ENCODE measurements around the gene SPRR1A.

The SPRR1A gene, protein sequence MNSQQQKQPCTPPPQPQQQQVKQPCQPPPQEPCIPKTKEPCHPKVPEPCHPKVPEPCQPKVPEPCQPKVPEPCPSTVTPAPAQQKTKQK

DNA sequence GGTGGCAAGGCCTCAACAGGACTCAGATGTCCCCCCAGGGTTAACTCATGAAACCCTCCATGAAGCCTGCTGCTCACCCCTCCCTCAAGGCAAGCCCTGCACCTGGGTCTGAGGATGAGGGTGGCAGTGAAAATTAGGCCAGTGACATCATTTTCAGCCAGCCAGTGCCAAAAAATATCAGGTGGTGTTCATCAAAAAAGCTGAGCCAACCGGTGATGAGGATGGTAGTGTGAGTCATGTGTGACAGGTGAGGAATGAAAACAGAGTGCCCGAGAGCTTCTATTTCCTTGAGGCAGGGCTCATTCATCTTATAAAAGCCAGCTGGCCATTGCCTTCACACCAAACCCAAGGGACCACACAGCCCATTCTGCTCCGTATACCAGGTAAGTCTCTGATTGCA, at the start of gene SPRR1A:
SPRR1A (plus strand) TSS at position 339 of the 400 bp plus-strand sequence. CDS start 1,150 bp downstream, outside the sequence.
- DNase-seq (ENCODE audit: low spot score), result no peak

DNA sequence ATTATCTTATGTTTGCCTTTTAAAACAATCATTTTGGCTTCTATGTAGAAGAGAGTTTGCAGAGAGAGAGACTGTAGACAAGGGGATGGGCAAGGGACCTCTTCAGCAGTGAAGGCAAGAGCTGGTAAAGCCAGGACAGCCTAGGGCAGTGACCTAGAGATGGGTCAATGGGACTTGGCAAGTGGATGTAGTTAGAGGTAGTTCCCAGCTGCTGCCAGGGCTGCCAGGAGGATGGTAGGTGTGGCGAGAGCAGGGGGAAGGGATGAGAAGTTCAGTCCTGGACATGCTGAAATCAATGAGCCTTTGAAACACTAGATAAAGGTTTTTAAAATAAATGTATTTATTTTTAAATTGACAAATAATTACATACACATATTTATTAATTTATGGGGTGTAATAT, 43.3 kb upstream of the SPRR1A start:
- DNase-seq (ENCODE audit: low spot score), result no peak

DNA sequence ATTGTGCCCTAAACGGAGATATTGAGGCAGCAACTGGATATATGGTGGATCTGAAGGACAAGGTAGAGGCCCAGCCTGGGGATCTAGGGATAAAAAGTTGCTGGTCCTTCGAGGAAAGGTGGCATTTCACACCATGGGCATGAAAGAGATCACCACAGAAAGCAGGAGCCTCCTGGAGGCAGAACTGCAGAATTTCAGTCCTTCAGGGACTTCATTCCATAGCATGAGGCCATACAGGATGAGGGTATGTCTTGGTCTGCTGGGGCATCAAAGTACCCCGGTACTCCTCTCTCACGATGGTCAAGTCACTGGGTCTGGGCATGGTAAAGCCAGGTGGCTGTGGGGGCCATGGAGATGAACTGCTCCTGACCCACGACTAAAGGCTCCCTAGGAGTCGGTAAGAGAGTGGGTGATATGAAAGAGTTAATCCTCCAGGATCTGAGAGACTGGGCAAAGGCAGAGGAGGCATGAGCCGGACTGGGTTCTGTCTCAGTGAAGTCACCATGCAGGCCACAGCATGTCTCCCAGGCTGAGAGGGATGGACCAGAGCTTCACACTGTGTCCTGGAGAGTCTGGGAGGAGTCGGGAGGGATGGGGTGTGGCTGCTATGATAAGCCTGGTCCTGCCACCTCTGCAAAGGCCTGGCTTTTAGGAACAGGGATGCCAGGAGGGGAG, 42.7 kb upstream of the SPRR1A start:
- DNase-seq (ENCODE audit: low spot score), result no peak

DNA sequence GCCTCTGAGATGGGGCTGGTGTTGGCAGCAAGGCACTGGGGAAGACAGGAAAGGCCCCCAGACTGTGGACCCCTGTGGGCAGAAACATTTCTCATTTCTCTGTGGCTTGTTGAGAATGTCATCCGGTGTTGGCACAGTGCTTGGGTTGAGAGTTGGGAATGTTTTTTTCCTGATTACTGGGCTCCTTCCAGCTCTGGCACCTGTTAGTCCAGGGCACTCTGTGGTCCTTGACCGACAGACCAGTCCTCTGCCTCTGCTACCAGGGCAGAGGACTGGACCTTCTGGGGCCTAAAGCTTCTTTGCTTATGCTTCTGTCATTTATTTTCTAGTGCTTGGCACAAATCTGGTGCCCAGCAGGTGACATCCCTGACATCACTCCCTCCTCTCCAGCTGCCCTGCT, 41.7 kb upstream of the SPRR1A start:
- no peak for DNase-seq (ENCODE audit: low spot score)

DNA sequence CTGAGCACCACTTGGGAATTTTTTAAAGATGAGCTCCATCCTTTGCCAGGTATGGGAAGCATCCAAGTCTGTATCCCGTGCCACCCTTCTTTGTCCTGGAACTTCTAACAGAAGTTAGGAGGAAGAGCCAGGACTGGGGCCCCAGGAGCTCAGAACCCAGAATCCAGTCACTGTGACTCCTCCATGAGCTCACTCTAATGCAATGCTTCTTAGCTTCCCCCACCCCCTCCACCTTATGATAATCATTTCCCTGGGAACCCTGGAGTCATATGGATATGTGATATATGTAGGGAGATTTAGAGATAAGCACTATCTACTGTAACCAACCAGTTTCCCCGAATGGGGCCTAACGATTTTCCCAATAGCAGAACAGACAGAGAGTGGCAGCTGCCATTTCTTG, 37.6 kb upstream of the SPRR1A start:
- DNase-seq (ENCODE audit: low spot score), result no peak

DNA sequence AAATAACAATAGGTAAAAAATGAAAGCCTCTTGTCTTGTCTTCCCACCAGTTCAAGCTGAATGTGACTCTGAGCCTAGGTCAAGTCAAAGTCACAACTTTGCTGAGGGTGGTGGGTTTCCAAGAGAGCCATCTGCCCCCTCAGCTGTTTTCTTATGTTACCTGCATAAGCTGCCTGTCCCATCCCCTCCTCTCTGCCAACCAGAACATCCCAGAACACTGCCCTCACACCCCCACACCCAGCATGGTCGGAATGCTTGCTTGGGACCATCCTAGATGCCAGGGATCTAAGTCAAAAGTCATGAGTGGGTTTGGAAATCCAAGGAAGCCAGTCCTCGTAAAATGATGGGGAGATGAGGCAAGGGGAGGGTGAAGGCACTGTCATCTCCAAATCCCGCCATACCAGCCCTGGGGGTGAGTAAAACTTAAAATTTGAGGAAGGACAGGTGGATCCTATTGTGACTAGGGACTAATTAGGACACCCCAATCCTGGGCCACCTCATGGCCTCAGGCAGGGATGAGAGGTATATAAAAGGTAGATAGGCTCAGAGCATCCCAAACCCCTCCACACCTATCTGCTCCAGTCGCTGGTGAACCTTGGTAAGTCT, 37.1 kb upstream of the SPRR1A start, which contains the start of gene SPRR5:
SPRR5 (plus strand) TSS at position 556 of the 606 bp plus-strand sequence. CDS start 1,349 bp downstream, outside the sequence.
- no peak for DNase-seq (ENCODE audit: low spot score)

DNA sequence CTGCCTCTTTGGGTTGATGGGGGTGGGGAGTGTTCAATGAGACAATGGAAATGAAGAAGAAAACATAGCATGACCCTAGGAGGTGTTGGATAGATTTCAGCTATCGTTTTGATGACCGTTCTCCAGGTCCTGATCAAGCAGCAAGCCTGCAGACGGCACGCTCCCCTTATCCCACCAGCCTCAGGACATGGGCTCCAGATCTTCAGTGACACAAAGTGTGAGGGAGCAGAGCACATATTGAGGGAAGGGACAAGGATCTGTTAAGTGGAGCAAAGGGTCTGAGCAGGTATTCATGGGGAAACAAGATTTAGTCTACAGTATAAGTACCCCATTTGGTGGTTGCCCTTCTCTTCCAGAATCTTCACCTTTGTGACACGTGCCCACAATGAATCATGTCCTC, 32.2 kb upstream of the SPRR1A start:
- no peak for DNase-seq (ENCODE audit: low spot score)

DNA sequence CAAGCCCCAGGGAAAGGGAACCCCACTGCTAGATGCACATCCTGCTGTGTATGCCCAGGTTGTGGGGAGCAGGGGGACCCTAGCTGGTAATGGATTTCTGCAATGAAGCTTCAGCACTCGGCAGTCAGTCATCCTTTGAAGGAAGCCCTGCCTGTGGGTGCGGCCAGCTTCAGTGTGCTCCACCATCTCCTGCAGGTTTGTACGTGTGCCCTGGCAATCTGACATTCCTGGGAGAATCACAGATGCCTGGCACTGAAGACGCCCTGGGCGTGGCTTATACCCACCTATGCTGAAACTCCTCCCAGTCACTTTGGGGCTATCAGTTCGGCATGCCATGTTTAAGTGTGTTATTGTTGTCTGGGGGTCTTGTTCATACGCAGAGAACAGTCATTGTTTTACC, 30.1 kb upstream of the SPRR1A start:
- DNase-seq (ENCODE audit: low spot score), result no peak

DNA sequence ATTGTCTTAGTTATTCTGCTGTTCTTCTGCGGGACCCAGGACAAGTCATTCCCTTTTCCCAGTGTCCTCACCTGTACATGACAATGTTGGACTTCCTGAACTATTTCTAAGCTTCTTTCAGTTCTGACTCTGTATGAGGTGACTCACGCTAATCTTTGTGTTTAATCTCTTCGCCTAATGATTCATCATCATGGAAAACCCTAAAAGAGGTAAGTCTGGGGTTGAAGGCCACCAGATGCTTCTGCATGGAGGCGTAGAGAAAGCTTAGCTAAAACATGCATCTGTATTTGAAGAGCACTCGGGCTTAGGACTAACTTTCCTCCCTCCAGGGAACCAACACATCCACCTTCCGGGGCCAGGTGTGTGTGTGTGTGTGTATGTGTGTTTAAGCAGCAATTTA, 29.4 kb upstream of the SPRR1A start:
- DNase-seq (ENCODE audit: low spot score), result no peak

DNA sequence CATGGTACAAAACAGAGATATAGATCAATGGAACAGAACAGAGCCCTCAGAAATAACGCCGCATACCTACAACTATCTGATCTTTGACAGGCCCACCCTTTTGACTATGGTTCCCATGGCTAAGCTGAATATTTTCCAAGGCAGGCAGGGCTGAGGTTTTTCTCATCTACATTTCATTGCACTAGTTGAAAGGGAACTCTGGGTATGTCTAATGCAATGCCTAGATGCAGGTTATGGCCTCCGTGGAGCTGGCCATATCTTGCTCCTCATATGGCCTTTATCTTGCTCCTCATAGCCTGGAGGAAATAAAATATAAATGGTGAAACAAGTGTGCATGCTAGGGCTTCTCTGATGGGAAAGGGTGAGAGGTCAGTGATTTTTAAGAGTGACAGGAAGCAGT, 26.3 kb upstream of the SPRR1A start:
- DNase-seq (ENCODE audit: low spot score), result no peak

DNA sequence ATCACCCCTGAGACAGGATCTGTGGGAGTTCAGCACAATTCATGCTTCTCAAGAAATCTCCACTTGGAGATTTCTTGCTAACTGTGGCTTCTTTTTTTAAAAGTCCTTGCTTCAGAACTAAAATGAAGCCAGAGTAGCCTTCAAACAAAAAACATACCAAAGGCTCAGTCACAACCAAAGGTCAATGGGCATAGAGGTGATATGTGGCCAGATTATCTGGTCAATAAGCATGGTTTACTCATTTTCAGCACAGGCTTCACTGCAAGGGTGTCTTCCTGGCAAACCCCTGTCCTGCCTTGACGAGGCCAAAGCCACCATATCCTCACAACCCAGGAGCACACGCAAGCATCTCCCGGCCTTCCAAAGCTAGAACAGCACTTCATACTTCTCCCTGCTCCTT, 24.6 kb upstream of the SPRR1A start:
- DNase-seq (ENCODE audit: low spot score), result no peak

DNA sequence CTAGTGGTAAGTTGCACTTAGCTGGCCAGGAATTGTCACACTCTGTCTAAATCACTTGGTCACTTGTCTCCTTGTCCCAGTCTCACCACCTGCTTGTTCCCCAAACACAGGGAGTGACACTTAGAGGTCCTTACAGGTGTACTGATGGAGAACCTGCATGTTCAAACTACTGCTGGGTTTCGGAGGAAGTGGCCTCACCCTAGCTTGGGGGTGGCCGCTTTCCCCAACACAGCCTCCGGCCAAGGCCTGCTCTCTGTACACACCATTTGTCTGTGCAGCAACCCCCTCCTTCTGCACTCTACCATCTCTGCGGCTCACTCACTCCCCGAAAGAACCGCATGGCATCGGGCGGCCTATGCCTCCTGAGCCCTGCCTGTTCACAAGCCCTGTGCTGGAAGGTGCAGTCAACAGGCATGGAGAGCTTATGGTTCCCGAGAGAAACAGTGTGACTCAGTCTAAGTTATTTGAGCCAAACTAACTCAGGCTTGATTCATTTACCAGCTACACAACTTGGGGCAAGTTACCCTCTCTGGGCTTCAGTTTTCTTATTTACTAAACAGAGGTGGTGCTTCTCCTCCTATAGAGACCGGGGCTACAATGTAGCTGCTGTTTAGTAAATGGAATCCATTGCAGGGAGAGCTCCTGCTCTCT, 24.0 kb upstream of the SPRR1A start:
- DNase-seq (ENCODE audit: low spot score), result no peak

DNA sequence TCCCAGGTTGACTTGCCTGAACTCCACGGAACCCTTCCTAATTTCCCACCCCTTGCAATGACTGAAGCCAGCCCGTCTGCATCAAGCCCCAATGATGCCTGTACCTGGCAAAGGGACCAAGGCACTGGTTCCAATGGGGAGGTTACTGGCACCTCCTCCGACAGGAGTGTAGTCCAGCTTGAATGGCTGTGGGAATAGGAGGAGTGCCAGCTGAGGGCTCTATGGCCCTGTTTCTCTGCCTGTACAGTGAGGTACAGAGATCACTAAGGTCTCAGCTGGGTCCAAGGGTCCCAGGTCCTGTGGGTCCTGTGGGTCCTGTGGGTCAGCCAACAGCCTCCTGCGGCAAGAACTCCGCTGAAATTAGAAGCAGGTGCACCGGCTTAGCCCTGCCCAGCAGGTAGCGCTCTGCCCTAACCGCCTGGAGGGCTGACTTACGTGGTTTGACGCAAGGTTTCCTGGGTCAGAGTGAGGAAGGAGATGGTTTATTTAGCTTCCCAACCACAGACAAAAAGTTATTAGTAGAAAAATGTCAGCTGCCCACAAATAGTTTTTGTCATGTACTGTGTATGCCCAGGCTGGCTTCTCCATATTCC, 23.3 kb upstream of the SPRR1A start:
- no peak for DNase-seq (ENCODE audit: low spot score)

DNA sequence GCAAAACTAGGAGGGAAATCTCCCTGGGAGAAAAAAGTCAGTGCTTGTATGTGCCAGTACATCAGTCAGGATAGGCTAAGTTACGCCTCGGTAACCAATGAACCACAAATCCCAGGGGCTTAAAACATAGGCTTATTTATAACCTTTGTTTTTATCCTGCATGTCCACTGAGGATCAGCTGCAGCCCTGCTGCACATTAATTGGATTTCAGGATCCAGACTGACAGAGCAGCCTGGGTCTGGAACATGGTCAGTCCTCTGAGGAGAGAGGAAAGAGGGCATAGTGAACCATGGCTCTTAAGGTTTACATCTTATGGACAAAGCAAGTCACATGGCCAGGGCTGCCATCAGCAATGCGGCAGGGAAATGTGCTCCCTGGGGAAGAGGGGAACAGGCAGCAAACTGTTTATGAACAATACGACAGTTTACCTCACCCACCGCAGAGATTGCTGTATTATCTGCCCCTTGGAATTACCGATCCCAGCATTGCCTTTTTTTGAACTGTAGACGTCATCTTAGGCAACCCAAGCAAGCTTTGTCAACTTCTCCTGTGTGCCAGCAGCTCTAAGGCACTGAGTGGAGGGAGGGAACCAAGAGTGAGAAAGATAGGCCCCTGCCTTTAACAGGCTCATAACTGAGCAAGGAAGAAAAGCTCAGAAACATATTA, 22.5 kb upstream of the SPRR1A start:
- no peak for DNase-seq (ENCODE audit: low spot score)

DNA sequence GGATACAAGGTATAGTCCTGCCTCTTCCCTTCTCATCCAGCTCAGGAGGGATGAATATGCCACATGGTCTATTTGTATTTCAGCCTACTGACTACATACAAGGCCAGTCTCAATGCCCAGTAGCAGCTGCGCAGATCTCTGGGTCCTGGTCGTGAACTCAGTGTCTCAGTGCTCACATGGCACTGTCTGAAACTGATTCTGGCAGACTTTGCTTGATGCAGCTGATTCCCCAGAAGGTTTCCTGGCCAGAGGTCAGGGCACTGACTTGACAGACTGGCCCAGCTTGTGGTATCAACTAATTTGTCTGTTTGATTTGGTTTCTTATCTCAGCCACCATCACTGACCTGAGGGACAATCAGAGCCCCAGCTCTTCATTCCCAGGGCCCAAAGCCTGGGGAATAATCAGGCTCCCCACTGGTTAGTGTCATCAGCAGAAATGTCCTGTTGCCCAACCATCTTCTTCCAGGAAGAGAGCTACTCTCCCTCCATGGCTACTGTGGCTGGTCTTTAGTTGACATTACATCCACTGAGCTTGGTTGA, 20.9 kb upstream of the SPRR1A start:
- DNase-seq (ENCODE audit: low spot score), result no peak

DNA sequence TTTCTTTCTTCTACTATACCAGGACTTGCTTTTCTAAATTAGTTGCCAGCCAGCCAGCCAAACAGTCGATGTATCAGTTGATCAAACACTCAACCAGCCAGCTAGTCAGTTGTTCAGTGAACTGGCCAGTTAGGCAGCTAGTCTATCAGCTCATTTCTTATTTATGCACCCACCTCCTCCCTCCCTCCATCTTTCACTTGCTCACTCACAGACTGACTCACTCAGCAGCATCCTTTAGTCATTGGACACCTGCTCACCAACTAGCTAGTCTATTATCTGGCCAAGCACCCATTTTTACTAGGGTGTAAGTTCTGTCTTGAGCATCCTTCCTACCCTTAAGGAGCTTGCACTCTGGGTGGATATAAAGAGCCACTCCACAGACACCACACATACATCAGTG, 19.3 kb upstream of the SPRR1A start:
- DNase-seq (ENCODE audit: low spot score), result no peak

DNA sequence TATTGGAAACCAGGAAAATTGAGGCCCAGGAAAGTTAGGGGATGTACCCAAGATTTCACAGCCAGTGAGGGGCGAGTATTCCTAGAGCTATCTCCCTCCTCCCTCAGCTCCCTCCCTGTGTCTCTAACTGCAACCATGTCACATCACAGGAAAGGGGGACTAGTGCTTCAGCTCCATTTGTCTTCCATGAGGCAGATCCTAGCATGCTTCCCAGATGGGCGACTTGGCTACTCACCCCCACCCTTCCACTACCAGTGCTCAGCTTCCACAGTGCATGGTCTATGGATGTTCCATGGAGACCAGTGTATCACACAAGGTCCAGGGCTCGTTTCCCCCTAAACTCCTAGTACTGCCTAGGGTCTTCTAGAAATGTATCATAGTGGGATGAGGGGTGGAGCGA, 18.0 kb upstream of the SPRR1A start:
- no peak for DNase-seq (ENCODE audit: low spot score)

DNA sequence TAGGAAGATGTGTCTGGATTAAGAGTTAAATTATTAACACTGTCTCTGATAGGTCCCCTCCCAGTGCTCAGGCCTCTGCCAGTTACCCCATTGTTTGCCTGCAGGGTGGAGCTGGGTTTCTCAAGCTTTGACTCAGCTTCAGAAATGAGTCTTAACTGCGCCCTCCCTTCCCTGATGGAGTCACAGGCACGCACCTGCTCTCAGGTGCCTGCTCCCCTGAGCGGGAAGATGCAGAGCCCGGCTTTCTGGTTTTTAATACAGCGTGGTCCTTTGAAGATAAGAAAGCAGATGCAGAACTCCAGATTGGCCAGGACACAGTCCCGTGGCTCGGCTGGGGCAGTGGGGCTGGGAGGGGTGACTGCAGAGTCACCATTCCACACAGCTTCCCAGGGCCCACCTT, 16.7 kb upstream of the SPRR1A start:
- DNase-seq (ENCODE audit: low spot score), result no peak

DNA sequence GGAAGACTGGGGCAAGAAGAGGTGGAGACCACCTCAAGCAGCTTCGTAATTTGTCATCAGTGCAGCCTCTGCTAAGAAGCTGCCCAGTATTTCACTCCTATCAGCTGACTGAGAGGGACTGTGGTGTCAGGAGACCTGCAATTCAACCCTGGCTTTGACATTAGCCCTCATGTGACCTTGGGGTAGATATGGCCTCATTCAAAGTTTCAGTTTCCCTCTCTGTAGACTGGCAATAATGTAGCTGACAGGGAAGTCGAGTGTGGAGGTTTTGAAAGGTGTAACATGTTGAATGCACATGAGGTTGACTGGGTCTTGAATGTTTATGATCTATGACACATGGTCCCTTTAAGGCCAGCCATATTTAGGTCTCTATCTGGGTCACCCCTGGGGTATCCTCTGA, 15.6 kb upstream of the SPRR1A start:
- no peak for DNase-seq (ENCODE audit: low spot score)

DNA sequence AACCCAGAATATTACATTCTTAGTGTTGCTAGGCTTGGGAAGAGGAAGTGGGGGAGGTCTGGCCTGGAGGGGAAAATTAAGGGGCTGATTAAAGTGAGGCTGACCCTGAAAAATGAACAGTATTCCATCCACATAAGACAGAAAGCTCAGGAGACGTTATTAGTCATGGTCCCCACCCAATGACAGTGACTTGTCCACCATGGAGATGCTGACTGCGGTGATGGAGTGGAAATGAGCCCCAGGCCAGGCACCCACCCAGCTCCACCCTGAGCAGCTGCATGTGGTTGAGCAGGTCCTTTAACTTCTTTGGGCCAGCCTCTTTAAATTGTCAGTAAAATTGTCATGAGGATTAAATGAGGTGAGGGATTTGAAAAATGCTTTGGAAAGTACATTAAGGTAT, 14.8 kb upstream of the SPRR1A start:
- DNase-seq (ENCODE audit: low spot score), result no peak

DNA sequence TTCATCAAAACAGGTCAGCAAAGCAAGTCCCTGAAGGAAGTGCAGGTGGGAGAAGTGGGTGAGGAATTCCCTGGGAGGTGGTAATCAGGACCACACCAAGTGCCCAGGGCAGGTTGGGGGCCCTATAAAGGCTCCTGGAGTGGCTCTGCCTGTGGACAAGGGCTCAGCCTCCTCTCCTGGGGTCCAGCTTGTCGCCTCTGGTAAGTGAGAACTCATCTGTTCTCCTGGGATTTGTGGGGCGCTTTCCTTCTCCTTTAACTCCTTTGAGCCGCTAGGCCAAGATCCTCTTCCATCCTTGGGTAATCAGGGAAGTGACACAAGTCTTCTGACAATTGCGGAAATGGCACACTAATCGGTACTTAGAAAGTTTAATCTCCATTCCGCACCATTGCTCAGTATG, 13.4 kb upstream of the SPRR1A start, which contains the start of gene SPRR4:
SPRR4 (plus strand) TSS at position 154 of the 400 bp plus-strand sequence. CDS start 1,243 bp downstream, outside the sequence.
- DNase-seq (ENCODE audit: low spot score), result no peak

Measured in kidney capillary endothelial cell (primary cell).